Pancreas (tissue), 10 donors: ENCODE measurements around the gene HOXD12. TPM values are rescaled to one million over a fixed set of nuclear protein-coding genes. Genes with fewer than 3 reads are reported as not detected.

Experiments used
- ATAC-seq, 4 donors: fragments of 200-7000 bp; cut with Tn5 transposase; one replicate each; pipeline versions ENCODE4 v1.8.0 to v1.9.1; 2020; ENCODE audit warnings: mild to moderate bottlenecking in 4 of 4, moderate library complexity in 4 of 4
- DNase-seq, 6 donors: peaks; one replicate each; pipeline ENCODE4 v3.0.0-alpha.2; 2020
- FAIRE-seq: peaks from 2 replicates; lab custom pipeline; 2012; peaks lifted over from hg19 to GRCh38; lab: Jason Lieb, UNC
- H3K27ac ChIP-seq, 4 donors: fragments of 200-600 bp; sonication (generic); 1 replicate in 3 of 4; 2 replicates in 1 of 4; pipeline versions ENCODE4 v1.5.0 to v1.8.0; 2020
- H3K27me3 ChIP-seq, 4 donors: fragments of 200-600 bp; one replicate each; pipeline ENCODE4 v1.8.0; 2021
- H3K36me3 ChIP-seq, 3 donors: fragments of 200-600 bp; sonication (generic) in 1 of 3; one replicate each; pipeline versions ENCODE4 v1.5.0 to v1.8.0; 2020 to 2021
- H3K4me1 ChIP-seq, 3 donors: fragments of 200-600 bp; one replicate each; pipeline ENCODE4 v1.8.0; 2021
- H3K4me3 ChIP-seq, 4 donors: fragments of 200-600 bp; sonication (generic) in 2 of 4; one replicate each; pipeline versions ENCODE4 v1.5.0 to v1.8.0; 2020 to 2021
- H3K9me3 ChIP-seq, 4 donors: fragments of 200-600 bp; one replicate each; pipeline ENCODE4 v1.8.0; 2021
- WGBS, 2 donors: extraction: QIAGEN DNeasy Blood & Tissue Kit; methylation state at CpG; one replicate each; pipeline ENCODE4 v1.1.7; 2013; 5-methylcytosine and 5-hydroxymethylcytosine counted together
- intact Hi-C, 3 donors: fragments of 100-400 bp; cut with DNase I; formaldehyde crosslinking; loops; one replicate each; pipeline versions ENCODE4 v1.11.1 to v1.14.2; 2022
- polyA plus RNA-seq, 2 donors: library from polyadenylated mRNA; stranded (reverse); fragments of 200-250 nt; gene quantifications; one replicate each; pipeline ENCODE4 v1.2.3, GENCODE V29; 2013
- total RNA-seq, 6 donors: library from RNA; stranded (reverse); fragmentation: NEBNext Ultra II Directional in 4 of 6; extraction: Animal tissue kit (Norgen Biotek cat#: 25700) in 4 of 6; gene quantifications; one replicate each; pipeline versions ENCODE4 v1.2.1 to v1.2.4, GENCODE V29; 2021 to 2023
- TF ChIP-seq, protein P1 (sequence below), 4 donors: fragments of 200-600 bp; sonication (generic) in 3 of 4; IDR thresholded peaks; one replicate each; pipeline versions ENCODE4 v1.5.0 to v1.8.0; 2021; ENCODE audit warnings: antibody characterized with exemption in 4 of 4
- donor health status: healthy with polysubstance abuse.
- donor health status: DM: no; HTN: no; CAD: no; lungs with moderate emphysema.
- donor health status: DM: no; HTN: no; CAD: no.
- donor health status: control.
- donor health status: control.
- donor health status: Bipolar disorder and iron deficiency.
- donor health status: DM: yes; HTN: yes; CAD: no.
- donor health status: DM: no; HTN: no; CAD: no.
- donor health status: DM: no; HTN: no; CAD: no.
- donor health status: DM: yes; HTN: yes; CAD: no.

Gene HOXD12
- total and polyA plus RNA-seq, 8 donors = not detected

DNA sequence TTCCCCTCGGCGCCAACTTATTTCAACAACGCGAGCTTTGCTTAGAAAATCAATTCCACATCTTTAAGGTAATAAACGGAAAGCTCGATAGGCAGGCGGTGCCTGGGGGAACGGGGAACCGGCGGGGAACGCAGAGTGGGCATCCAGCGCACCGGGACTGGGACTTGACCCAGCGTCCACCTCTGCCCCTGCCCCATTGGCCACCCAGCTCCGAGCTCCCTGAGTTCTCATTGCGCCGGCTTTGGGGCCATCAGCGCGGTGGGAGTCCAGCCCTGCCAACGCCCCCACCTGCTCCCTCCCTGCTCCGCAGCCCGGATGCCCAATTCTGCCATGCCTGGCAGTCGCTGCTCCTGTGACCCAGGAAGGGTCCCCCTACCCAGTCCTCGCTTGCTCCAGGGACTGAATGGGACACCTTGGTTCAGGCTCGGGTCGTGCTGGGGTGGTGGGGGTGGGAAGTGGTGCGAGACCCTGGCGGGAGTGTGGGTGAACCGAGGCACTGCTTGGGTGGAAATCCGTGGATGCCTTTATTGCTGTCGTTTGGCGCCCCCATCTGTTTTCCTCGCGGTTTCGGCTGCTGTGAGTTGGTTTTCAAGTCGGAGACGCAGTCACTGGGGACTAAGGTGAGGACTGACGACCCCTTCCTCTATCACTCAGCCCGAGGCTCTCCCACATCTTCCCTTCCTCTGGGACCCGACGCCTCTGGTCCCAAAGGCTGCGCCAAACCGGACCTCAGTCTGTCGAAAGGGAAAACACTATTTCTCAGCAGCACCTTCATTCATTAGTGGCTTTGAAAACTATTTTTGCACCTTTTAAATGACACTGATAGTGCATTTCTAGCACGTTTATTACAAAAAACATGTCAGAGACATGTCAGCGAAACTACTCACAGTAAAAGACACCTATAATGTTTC lies 13.5 kb upstream of the HOXD12 start:
- 3% methylated on average over 46 of the region's 46 CpGs for WGBS, 2 donors
- intact Hi-C loops = loop anchor here in 1 of 3 donors (5.0 kb wide), 1 partner anchor 389 kb away; no protein-coding TSS in a partner anchor
- TF ChIP-seq, protein P1, sequence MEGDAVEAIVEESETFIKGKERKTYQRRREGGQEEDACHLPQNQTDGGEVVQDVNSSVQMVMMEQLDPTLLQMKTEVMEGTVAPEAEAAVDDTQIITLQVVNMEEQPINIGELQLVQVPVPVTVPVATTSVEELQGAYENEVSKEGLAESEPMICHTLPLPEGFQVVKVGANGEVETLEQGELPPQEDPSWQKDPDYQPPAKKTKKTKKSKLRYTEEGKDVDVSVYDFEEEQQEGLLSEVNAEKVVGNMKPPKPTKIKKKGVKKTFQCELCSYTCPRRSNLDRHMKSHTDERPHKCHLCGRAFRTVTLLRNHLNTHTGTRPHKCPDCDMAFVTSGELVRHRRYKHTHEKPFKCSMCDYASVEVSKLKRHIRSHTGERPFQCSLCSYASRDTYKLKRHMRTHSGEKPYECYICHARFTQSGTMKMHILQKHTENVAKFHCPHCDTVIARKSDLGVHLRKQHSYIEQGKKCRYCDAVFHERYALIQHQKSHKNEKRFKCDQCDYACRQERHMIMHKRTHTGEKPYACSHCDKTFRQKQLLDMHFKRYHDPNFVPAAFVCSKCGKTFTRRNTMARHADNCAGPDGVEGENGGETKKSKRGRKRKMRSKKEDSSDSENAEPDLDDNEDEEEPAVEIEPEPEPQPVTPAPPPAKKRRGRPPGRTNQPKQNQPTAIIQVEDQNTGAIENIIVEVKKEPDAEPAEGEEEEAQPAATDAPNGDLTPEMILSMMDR (IDR thresholded peaks at IDR 0.05) = peak in 1 of 4 donors; percentile 9
- Histone ChIP-seq H3K9me3 (no peaks in the 10 kb centered on the region), H3K27ac (no peak overlapping the region), H3K4me1 (peaks cover 0 to 6% (median 0%) of the 10 kb centered on the region in 3 donors), H3K4me3 (no peak overlapping the region), H3K36me3 (no peaks in the 10 kb centered on the region), H3K27me3 (peaks cover 7 to 99% (median 34%) of the 10 kb centered on the region in 4 donors)
- peak in 2 of 4 donors; percentile 29 to 32 for ATAC-seq
- DNase-seq = peak in 2 of 6 donors; percentile 62 to 67
- no peak for FAIRE-seq

DNA sequence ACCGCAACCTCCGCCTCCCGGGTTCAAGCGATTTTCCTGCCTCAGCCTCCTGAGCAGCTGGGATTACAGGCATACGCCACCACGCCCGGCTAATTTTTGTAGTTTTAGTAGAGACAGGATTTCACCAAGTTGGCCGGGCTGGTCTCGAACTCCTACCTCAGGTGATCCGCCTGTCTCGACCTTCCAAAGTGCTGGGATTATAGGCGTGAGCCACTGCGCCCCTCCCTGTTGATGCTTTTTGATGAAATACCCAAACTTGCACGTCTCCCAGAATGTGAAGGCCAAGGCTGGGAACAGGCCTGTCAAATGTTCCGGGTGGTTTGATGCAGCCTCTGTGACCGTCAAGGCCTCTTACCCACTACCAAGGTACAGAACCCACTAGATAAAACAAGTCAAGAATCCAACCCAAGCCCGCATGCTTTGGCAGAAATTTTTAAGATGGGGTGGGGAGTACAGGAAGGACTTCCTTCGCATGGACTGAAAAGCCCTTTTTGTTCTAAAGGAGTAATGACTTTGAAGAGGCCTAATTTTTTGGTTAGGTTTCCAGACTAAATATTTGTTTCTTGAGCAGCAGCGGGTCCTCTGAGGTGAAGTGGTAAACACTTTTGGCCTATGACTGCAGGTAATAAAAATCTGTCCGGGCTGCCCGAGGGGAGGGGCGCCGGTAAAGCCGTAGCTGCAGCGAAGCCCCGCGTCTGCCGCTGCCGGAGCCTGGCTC lies 12.1 kb upstream of the HOXD12 start:
- no peak for FAIRE-seq
- intact Hi-C loops = loop anchor here in 1 of 3 donors (5.0 kb wide), 1 partner anchor 390 kb away; no protein-coding TSS in a partner anchor
- 21 to 22% methylated on average over 29 of the region's 29 CpGs for WGBS, 2 donors
- Histone ChIP-seq H3K27me3 (peaks cover 5 to 98% (median 28%) of the 10 kb centered on the region in 4 donors), H3K4me1 (peaks cover 0 to 6% (median 0%) of the 10 kb centered on the region in 3 donors), H3K9me3 (no peaks in the 10 kb centered on the region), H3K36me3 (no peaks in the 10 kb centered on the region), H3K4me3 (peak overlapping the region in 2 of 4 donors; percentile 26 to 45), H3K27ac (no peak overlapping the region)
- TF ChIP-seq, protein P1 (IDR thresholded peaks at IDR 0.05) = no peak
- no peak for ATAC-seq
- no peak for DNase-seq

DNA sequence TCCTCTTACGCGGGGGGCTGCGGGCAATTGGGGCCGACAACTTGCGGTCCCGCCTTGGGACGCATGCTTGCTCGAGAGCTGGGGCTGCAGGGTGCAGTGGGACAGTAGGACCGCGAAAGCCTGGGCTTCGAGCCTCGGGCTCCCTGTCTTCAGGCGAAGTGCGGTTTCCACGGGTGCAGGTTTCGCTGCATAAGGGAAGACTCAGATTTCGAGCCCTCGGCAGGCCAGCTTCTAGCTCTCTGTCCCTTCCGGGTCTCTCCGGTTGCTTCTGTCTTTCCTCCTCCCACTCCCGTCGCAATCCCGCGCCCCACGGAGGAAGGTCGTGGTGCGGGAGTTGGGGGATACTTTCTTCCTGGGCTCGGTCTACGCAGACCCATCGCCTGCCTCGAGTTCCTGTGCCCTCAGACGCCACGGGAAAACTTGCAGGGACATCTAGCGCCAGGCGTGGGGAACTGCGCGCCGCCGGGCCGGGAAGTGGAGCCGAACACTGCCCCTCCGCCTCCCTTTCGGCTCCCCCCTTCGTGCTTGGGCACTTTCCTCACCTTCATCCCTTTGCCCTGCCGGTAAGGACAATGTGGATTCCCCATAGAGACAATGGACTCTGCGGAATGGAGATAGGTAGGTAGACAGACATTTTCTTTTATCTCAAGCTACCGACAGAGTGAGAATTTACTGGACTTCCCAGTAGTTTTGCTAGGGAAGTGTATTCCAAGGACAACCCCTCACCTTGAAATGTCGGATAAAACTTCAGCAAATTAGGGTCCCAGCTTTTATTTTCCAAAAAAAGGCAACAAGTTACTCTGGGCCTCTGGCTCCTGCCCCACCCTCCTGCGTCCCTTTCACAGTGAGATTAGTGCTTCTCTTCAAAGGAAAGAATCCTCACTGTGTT lies 11.3 kb upstream of the HOXD12 start:
- intact Hi-C loops = loop anchor here in 1 of 3 donors (5.0 kb wide), 1 partner anchor 391 kb away; no protein-coding TSS in a partner anchor
- no peak overlapping the region for H3K27ac ChIP-seq
- ATAC-seq = peak; percentile 78 to 94 (median 92)
- peaks cover 0 to 10% (median 0%) of the 10 kb centered on the region in 3 donors for H3K4me1 ChIP-seq
- peaks cover 5 to 94% (median 25%) of the 10 kb centered on the region in 4 donors for H3K27me3 ChIP-seq
- peak; percentile 35 to 87 (median 60) for DNase-seq
- no peaks in the 10 kb centered on the region for H3K9me3 ChIP-seq
- FAIRE-seq = no peak
- TF ChIP-seq, protein P1 (IDR thresholded peaks at IDR 0.05) = peak; percentile 51 to 74 (median 66)
- peak overlapping the region in 3 of 4 donors; percentile 26 to 45 (median 26) for H3K4me3 ChIP-seq
- no peaks in the 10 kb centered on the region for H3K36me3 ChIP-seq
- WGBS, 2 donors = 4 to 5% methylated on average over 48 to 49 of the region's 49 CpGs
